Coronary artery (tissue), 2 donors: ENCODE results near the gene ZFHX3.

Experiments
- DNase-seq: peaks from one replicate; pipeline ENCODE4 v3.0.0-alpha.2; 2017; ENCODE audit warnings: low spot score
- H3K27ac ChIP-seq, 2 donors: fragments of 200-600 bp; sonication (generic); one replicate each; pipeline ENCODE4 v1.5.1; 2016 to 2019
- H3K4me3 ChIP-seq: fragments of 200-600 bp; sonication (generic); 2 replicates; pipeline ENCODE4 v1.5.1; 2016; ENCODE audit warnings: mild to moderate bottlenecking, moderate library complexity
- CTCF ChIP-seq: fragments of 200-600 bp; sonication (generic); IDR thresholded peaks from one replicate; pipeline ENCODE4 v1.5.1; 2019; ENCODE audit warnings: antibody characterized with exemption

The ZFHX3 gene

DNA sequence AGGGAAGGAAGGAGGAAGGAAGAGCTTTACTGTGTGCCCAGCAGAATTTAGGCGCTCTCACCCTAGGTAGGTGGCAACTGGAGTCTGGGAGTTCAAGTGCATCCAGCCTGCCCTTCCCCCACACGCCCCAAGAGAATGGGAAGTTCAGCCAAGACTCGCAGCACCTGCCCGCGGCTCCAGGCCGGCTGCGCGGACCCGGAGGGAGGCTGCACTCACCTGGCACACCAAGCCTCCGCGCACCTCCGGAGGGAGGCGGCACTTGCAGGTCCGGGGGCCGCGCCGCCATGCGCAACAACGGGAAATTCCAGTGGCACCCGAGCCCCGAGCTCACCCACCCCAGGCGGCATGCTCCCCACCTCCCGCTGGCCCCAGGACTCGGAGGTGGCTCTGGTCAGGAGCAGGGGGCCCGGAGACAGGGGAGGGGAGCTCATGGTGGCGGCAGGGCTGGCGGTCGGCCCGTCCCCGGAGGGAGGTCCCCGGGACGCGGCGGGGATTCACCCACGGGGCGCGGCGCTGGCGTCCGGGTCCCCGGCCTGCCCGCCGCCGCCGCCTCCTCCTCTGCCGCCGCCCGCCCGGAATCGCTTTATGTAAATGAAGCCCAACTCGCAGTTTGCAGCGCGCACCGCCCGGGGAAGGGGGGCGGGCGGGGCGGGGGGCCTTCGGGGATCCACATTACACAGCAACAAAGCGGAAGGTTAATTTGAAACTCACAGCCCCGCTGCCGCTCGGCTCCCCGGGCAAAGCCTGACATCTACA is at the start of gene ZFHX3:
ZFHX3 (minus strand) TSS at position 593 of the 756 bp plus-strand sequence. CDS start 87,983 bp downstream, outside the sequence.
- Histone ChIP-seq H3K4me3 (peak within 1 kb of the TSS; percentile 89), H3K27ac (peak within 1 kb of the TSS; percentile 98 to 99)
- TF ChIP-seq CTCF: no peak
- no peak for DNase-seq

DNA sequence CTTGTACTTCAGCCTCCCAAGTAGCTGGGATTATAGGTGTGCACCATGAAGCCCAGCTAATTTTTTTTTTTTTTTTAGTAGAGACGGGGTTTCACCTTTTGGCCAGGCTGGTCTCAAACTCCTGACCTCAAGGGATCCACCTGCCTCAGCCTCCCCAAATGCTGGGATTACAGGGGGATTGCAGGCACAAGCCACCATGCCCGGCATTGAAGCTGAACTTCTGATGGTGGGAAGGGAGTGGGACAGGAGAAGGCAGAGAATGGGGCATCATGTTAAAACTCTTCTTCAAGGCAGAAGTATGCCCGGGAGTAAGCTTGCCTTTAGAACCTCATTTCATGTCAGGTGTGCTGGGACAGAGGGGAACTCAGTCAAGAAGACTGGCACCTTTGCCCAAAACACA is 48.6 kb upstream of the ZFHX3 start:
- DNase-seq: no peak
- no peak overlapping the region for H3K4me3 ChIP-seq
- TF ChIP-seq CTCF: no peak
- H3K27ac ChIP-seq: peak overlapping the region; percentile 54 to 86

GRCh38 chr16:73095885-73096421 is 48.0 kb upstream of the ZFHX3 start:
- H3K4me3 ChIP-seq: peak overlapping the region; percentile 35
- no peak for DNase-seq

GRCh38 chr16:73095142-73095820 is 47.4 kb upstream of the ZFHX3 start:
- Histone ChIP-seq H3K4me3 (no peak overlapping the region), H3K27ac (peak overlapping the region; percentile 86 to 87)
- DNase-seq: no peak

More at GRCh38 chr16:73095885-73096421, 48.0 kb upstream of the ZFHX3 start:
- no peak for TF ChIP-seq CTCF
- peak overlapping the region; percentile 86 to 87 for H3K27ac ChIP-seq

GRCh38 chr16:73094371-73094770 is 46.4 kb upstream of the ZFHX3 start:
- DNase-seq: no peak
- Histone ChIP-seq H3K27ac (peak overlapping the region; percentile 86 to 87), H3K4me3 (peak overlapping the region; percentile 41)
- no peak for TF ChIP-seq CTCF

More at GRCh38 chr16:73095142-73095820, 47.4 kb upstream of the ZFHX3 start:
- no peak for TF ChIP-seq CTCF

GRCh38 chr16:73093146-73094144 is 45.5 kb upstream of the ZFHX3 start:
- no peak for TF ChIP-seq CTCF
- DNase-seq: peak; percentile 80
- Histone ChIP-seq H3K27ac (peak overlapping the region; percentile 86 to 87), H3K4me3 (peak overlapping the region; percentile 41)
